Colonic mucosa (tissue), 4 donors: Measurements from ENCODE around the gene EFCAB10. TPM values are rescaled to one million over a fixed set of nuclear protein-coding genes. Genes with fewer than 3 reads are reported as not detected.

Source experiments
- DNase-seq: peaks from one replicate; pipeline ENCODE4 v3.0.0-alpha.2; 2020
- H3K27ac ChIP-seq: fragments of 200-600 bp; one replicate; pipeline ENCODE4 v1.8.0; 2021
- H3K27me3 ChIP-seq: fragments of 200-600 bp; one replicate; pipeline ENCODE4 v1.8.0; 2021
- H3K36me3 ChIP-seq: fragments of 200-600 bp; one replicate; pipeline ENCODE4 v1.8.0; 2021
- H3K4me1 ChIP-seq: fragments of 200-600 bp; one replicate; pipeline ENCODE4 v1.8.0; 2021; ENCODE audit warnings: mild to moderate bottlenecking
- H3K4me3 ChIP-seq: fragments of 200-600 bp; one replicate; pipeline ENCODE4 v1.8.0; 2021
- H3K9ac ChIP-seq, 2 donors: one replicate each; pipeline ENCODE4 v1.7.0; 2013; ENCODE audit warnings: control low read depth in 2 of 2, low read depth in 2 of 2, low read length in 2 of 2
- H3K9me3 ChIP-seq: fragments of 200-600 bp; one replicate; pipeline ENCODE4 v1.8.0; 2021
- CTCF ChIP-seq: fragments of 200-600 bp; IDR thresholded peaks from one replicate; pipeline ENCODE4 v1.8.0; 2022; ENCODE audit warnings: antibody characterized with exemption, mild to moderate bottlenecking
- intact Hi-C: fragments of 100-400 bp; cut with DNase I; formaldehyde crosslinking; loops from one replicate; pipeline ENCODE4 v1.14.1; 2022
- total RNA-seq, 2 donors: library from RNA; stranded (reverse); fragmentation: NEBNext Ultra II Directional in 1 of 2; extraction: Animal tissue kit (Norgen Biotek cat#: 25700) in 1 of 2; gene quantifications; one replicate each; pipeline ENCODE4 v1.2.1, GENCODE V29; 2021
- donor health status: healthy.
- donor health status: DM: no; HTN: no; CAD: no.
- donor health status: DM: no; HTN: no; CAD: no.

Gene EFCAB10
- total RNA-seq, 2 donors from 2014 or later, result not detected

- Histone ChIP-seq H3K4me3 (no peak overlapping the region), H3K9ac (no peak overlapping the region), H3K36me3 (no peaks in the 10 kb centered on the region), H3K27ac (no peak overlapping the region), H3K27me3 (no peaks in the 10 kb centered on the region), H3K4me1 (no peaks in the 10 kb centered on the region), H3K9me3 (no peaks in the 10 kb centered on the region)
- TF ChIP-seq CTCF, result no peak
- no peak for DNase-seq
- intact Hi-C loops, result no loop called here
These were observed 33.1 kb upstream of the EFCAB10 start for GRCh38 chr7:105614341-105614840.

GRCh38 chr7:105613611-105614330, 32.5 kb upstream of the EFCAB10 start:
- no peaks in the 10 kb centered on the region for H3K36me3 ChIP-seq
- H3K4me1 ChIP-seq, result no peaks in the 10 kb centered on the region
- intact Hi-C loops, result no loop called here
- TF ChIP-seq CTCF, result no peak
- H3K9ac ChIP-seq, result no peak overlapping the region
- H3K9me3 ChIP-seq, result no peaks in the 10 kb centered on the region
- no peak for DNase-seq
- no peak overlapping the region for H3K4me3 ChIP-seq
- no peak overlapping the region for H3K27ac ChIP-seq
- H3K27me3 ChIP-seq, result no peaks in the 10 kb centered on the region

- Histone ChIP-seq H3K4me1 (no peaks in the 10 kb centered on the region), H3K9ac (no peak overlapping the region), H3K36me3 (no peaks in the 10 kb centered on the region), H3K27me3 (no peaks in the 10 kb centered on the region), H3K27ac (no peak overlapping the region), H3K4me3 (no peak overlapping the region), H3K9me3 (no peaks in the 10 kb centered on the region)
- TF ChIP-seq CTCF, result no peak
- intact Hi-C loops, result no loop called here
- no peak for DNase-seq
These were observed 31.5 kb upstream of the EFCAB10 start for GRCh38 chr7:105612806-105613205.

- Histone ChIP-seq H3K4me3 (no peak overlapping the region), H3K36me3 (no peaks in the 10 kb centered on the region), H3K9ac (no peak overlapping the region), H3K4me1 (no peaks in the 10 kb centered on the region), H3K9me3 (no peaks in the 10 kb centered on the region), H3K27me3 (no peaks in the 10 kb centered on the region), H3K27ac (no peak overlapping the region)
- intact Hi-C loops, result no loop called here
- DNase-seq, result no peak
- TF ChIP-seq CTCF, result no peak
These were observed 30.8 kb upstream of the EFCAB10 start for GRCh38 chr7:105611856-105612775.

GRCh38 chr7:105610165-105610930, 29.1 kb upstream of the EFCAB10 start:
- Histone ChIP-seq H3K27me3 (no peaks in the 10 kb centered on the region), H3K27ac (no peak overlapping the region), H3K9me3 (no peaks in the 10 kb centered on the region), H3K4me1 (no peaks in the 10 kb centered on the region), H3K9ac (no peak overlapping the region), H3K36me3 (no peaks in the 10 kb centered on the region), H3K4me3 (no peak overlapping the region)
- DNase-seq, result no peak
- no peak for TF ChIP-seq CTCF
- intact Hi-C loops, result no loop called here
